Caki2 (cell line): Measurements from ENCODE around the gene SGCB. TPM values are rescaled to one million over a fixed set of nuclear protein-coding genes. Genes with fewer than 3 reads are reported as not detected.

Experiments
- total RNA-seq: library from RNA; depleted of rRNA; stranded (reverse); fragments of >200 nt; shearing (Covaris generic); gene quantifications from 2 replicates; pipeline ENCODE4 v1.2.3, GENCODE V29; 2014; ENCODE audit warnings: low replicate concordance; rRNA removed

Gene SGCB
- total RNA-seq, 1 experiment from 2014 or later = 8.6 TPM

Other genes starting within 250 kb of the SGCB start
- 29.3 and 40.0 TPM in 2 replicates for gene DCUN1D4, start 195.1 kb downstream of the SGCB start, total RNA-seq
- gene LRRC66, start 17.9 kb downstream of the SGCB start, total RNA-seq = not detected in 2 replicates
- gene SPATA18, start 13.0 kb upstream of the SGCB start, total RNA-seq = 4.3 and 5.2 TPM in 2 replicates